Breast epithelium (tissue), 3 donors: ENCODE measurements around the gene GOLGA8K. TPM values are rescaled to one million over a fixed set of nuclear protein-coding genes. Genes with fewer than 3 reads are reported as not detected.

ENCODE experiments used
- total RNA-seq, 3 donors: library from RNA; depleted of rRNA; stranded (reverse); fragments of >200 nt; gene quantifications; one replicate each; pipeline ENCODE4 v1.1.0, GENCODE V29; 2016

GOLGA8K gene
- total RNA-seq, 3 donors from 2014 or later: 0.66 to 0.80 (median 0.73) TPM

Other genes starting within 250 kb of the GOLGA8K start
- 1 to 10 TPM in 1 of 3 donors, under 1 TPM in 1, not detected in 1; 0.33 to 1.1 TPM for gene GOLGA8O, start 52.3 kb upstream of the GOLGA8K start, total RNA-seq
- 10 to 100 TPM in 2 of 3 donors, 1 to 10 TPM in 1; 9.4 to 13.9 (median 12.1) TPM for gene GOLGA8N, start 190.2 kb upstream of the GOLGA8K start, total RNA-seq
- gene ARHGAP11A, start 212.2 kb upstream of the GOLGA8K start, total RNA-seq: 1 to 10 TPM; 1.8 to 2.9 (median 2.0) TPM
- gene SCG5, start 238.4 kb upstream of the GOLGA8K start, total RNA-seq: 10 to 100 TPM in 1 of 3 donors, 1 to 10 TPM in 1, not detected in 1; 5.0 to 11.1 TPM